Measurements from ENCODE around the gene VEZF1.
"Not testable (repeated sequence)": the region's sequence is repeated elsewhere in the genome, so short reads cannot be mapped to it uniquely, and the experiment has no call there.

VEZF1 gene

DNA sequence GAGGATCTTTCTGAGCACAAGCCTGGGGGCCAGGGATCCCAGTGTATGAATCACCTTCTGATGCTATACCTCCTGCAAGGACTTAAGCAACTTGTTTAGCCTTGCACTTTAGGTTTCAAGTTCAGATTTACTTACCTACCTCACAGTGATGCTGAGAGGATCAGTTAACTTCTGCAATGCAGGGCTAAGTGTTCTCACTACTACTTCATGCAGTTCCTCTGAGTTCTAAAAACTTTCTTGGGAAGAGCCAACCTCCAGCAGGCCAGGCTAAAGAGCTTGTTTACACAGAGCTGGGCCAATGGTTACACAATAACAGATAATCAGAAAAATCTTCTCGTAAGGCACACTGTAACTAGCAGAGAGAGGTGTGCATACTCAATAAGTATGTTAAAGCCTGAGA is 13.0 kb downstream of the VEZF1 start:
- no peak for DNase-seq (ENCODE audit: low read depth, low spot score)

GRCh38 chr17:57974053-57974824 is 13.8 kb downstream of the VEZF1 start:
- not testable (repeated sequence) for DNase-seq (ENCODE audit: low read depth, low spot score)

- DNase-seq (ENCODE audit: low read depth, low spot score), result no peak
These were observed 15.9 kb downstream of the VEZF1 start for GRCh38 chr17:57972151-57972550.

DNA sequence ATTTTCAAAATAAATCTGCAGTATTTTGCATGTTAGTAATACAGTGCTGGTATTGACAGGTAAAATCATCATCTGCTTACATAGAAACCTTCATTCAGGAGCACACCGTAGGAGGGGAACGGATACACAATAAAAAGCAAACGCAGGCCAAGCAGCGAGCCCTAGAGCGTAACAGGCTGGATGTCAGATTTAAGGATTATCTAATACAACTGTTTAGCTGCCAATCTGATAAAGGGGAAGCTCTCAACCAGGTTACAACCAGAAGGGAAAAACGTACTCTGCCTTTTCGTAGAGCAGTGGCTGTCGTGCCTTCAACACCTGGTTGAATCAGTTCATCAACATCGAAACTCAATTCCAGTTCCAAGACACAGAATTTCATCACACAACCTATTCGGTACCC is 16.5 kb downstream of the VEZF1 start:
- no peak for DNase-seq (ENCODE audit: low read depth, low spot score)

GRCh38 chr17:57970710-57971109 is 17.3 kb downstream of the VEZF1 start:
- DNase-seq (ENCODE audit: low read depth, low spot score), result no peak

- DNase-seq (ENCODE audit: low read depth, low spot score), result no peak
These were observed 19.6 kb downstream of the VEZF1 start for GRCh38 chr17:57968456-57968855.

DNA sequence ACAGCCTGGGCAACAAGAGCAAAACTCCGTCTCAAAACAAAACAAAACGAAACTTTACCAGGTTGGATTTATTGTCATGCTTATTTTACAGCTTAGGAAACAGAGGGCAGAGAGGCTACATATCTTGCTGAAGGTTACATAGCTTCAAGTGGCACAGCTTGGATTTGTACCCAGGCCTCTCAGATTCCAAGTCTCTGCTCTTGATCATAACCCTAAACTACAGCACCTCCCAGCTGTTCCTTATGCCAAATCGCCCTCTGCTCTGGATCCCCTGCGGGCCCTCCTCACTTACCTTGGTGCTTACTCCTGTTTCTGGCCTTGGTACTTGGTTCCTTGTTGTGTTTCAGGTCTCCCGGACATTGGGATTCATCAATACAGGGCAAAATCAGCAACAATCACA is 21.2 kb downstream of the VEZF1 start:
- no peak for DNase-seq (ENCODE audit: low read depth, low spot score)

GRCh38 chr17:57966246-57966645 is 21.8 kb downstream of the VEZF1 start:
- no peak for DNase-seq (ENCODE audit: low read depth, low spot score)

GRCh38 chr17:57965521-57966160 is 22.4 kb downstream of the VEZF1 start:
- DNase-seq (ENCODE audit: low read depth, low spot score), result no peak

DNA sequence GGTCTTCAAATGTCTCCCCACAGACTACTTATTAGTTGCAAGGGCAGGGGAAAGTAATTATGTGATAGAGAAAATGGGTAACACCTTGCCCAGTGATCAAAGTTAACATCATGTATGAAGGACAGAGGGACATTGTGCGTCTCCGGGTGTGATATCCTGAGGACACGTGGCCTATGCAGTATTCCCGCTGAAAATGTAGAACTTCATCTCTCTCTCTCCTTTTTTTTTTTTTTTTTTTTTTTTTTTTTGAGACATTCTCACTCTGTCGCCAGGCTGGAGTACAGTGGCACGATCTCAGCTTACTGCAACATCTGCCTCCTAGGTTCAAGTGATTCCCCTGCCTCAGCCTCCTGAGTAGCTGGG is 24.9 kb downstream of the VEZF1 start:
- DNase-seq (ENCODE audit: low read depth, low spot score), result no peak

- DNase-seq (ENCODE audit: low read depth, low spot score), result no peak
These were observed 25.5 kb downstream of the VEZF1 start for GRCh38 chr17:57962279-57963148.

DNA sequence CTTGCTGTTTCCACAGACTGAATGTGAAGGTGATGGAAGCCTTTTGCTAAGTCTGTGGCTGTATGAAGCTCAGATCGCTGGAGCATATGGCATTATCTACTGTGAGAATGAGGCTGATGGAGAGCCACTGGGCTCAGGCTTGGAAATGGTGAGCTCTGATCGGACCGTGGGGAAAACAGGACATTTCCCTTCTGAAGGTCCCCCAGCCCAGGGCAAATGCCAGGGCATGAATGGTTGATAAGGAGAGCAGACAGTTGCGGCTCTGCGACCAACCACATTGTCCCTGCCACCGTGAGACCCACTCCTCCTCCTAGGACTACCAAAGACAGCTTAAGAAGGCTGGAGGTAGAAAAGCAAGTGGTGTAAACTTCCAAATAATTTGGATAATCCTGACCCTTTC is 28.1 kb downstream of the VEZF1 start:
- DNase-seq (ENCODE audit: low read depth, low spot score), result no peak

GRCh38 chr17:57958391-57958790 is 29.7 kb downstream of the VEZF1 start:
- not testable (repeated sequence) for DNase-seq (ENCODE audit: low read depth, low spot score)

DNA sequence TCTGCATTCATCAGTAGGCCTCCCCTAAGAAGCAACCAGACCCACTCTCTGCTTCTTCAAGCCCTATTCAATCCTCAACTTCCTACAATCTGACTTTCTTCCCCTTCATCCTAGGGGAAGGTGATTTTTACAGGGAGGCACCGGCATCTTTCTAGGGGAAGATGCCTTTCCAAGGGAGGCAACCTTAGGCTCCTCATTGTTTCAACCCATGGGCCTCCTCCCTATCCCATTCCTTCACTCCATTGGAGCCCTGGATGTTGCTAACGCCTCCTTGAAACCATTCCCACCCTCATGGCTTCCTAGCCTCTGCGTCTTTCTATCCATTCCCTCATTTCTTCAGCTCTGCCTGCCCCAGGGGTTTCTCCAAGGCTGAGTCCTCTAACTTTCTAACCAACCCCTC is 30.2 kb downstream of the VEZF1 start:
- no peak for DNase-seq (ENCODE audit: low read depth, low spot score)

DNA sequence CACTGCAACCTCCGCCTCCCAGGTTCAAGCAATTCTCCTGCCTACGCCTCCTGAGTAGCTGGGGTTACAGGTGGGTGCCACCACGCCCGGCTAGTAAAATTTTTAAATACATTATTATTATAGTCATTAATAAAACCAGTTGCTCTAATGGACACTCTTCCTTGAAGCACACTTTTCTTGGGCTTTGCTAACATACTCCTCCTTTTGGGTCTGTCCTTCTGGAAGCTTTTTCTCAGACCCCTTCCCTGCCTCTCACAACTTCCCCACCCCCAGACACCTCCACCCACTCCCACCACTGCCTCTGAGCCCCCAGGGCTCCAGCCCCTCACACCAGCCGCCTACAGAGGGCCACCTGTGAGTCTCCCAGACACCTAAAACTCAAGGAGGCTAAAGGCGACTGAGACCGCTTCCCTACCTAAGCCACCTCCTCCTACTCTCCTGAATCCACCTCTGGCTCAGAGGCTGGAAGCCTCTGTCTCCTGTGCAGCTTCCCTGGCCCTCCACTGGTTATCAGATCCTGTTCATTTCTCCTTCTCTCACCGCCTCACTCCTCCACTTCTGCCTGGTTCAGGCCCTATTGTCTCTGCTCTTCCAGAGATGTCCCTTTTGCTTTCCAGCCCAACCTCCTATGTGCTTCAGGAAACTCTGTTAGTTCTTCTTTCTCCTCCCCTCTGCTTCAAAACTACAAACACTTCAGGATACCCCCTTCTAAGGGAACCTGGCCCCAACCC is 30.8 kb downstream of the VEZF1 start:
- DNase-seq (ENCODE audit: low read depth, low spot score), result no peak

DNA sequence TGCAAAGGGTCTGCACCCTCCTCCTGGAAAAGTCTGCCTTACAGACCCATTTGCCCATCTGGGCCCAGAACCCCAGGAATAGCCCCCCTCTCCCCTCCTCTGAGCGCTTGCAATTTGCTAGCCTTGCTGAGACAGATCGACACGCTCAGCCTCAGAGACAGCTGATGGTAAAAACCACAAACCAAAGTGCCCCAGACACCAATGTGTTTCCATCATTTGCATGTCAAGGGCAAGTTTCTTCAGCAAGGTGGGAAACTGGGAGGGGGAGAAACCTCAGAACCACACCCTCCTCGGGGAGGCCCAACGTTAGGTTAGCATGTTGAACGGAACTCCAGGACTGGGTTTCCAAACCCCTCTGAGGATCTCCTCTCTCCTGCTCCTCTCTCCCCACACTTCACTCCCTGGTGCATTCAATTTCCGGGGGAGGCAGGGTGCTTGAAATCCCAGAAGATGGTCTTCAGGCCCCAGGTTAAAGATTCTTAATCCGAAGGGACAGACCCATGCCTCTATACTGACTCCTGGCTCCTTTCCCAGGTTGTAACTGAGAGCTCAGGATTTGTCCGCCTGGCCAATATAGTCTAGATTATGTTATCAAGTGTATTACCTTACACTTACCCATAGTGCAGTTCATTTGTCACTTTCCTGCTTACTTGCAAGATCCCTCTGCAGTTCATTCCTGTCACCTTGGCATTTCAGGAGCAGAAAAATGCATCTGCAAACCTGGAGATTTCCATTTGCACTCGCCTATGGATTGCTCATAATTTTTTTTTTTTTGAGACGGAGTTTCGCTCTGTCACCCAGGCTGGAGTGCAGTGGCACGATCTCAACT is 31.5 kb downstream of the VEZF1 start:
- DNase-seq (ENCODE audit: low read depth, low spot score), result no peak

DNA sequence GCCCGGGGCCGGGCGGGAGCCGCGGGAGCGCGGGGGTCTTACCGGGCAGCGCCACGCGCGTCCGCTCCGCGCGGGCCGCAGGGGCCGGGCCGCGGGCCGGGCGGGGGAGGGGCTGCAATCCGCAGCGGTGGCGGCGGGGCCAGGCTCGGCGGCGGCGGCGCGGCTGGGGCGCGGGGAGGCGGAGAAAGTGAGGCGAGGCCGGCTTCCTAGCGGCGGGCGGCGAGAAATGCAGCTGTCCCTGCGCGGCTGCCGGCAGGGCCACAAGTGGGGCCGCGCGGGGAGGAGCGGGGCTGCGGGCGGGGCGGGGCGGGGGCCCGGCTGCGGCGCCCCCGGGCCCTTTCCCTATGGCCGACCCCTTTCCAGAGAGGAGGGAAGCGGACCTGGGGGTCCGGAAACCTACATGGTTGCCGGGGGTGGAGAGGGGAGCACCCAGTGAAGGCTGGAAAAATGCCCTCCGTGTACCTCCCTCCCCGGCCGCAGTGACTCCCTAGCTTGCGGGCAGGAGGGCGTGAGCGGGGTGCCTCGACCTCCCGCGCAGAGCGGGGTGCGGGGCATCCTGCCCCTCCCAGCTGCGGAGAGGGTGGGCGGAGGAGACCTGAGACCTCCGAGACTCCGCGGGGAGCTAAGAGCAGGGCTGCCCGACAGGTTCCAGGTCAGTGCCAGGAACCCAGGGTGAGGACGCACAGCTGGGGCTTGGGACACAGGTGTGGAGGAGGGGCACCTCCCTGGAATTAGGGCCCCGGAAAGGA is 32.7 kb downstream of the VEZF1 start, which contains the start of gene CUEDC1:
Gene CUEDC1, minus strand, starts transcription at position 230 of the 749 bp plus-strand sequence. CDS start 69,848 bp downstream, outside the sequence.
- DNase-seq (ENCODE audit: low read depth, low spot score), result no peak

DNA sequence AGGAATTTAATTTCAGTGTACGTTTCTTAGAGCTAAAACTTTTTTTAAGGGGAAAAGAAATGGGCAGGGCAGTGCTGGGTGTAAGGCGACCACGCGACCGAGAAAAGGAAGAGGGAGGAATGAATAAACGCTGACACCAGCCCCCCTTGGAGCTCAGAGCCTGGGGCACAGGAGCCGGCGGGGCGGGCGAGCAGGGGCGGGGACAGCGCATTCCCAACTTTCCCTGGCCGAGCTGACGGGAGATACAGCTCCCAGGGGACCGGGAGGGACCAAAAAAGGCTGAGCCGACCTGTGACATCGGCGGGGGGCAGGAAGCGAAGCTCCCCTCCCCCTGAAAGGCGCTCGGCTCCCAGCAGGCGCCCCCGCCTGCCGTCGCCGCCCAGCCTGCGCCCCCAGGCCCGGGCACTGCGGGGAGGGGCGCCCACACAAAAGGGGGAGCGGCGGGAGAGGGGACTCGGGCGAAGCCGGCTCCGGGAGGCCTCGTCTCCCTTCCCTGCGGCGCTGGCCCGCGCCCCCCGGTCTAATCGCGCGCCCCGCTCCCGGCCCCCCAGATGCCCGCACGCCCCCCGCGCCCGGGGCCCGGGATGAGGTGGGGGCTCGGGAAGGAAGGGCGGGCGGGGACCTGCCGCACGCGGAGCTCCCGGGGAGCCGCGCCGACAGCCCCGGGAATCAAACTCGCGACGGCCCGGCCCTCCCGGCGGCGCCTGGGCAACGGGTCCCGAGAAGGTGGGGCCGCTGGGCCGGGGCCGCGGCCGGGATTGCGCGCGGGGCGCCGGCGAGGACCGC is 33.5 kb downstream of the VEZF1 start:
- no peak for DNase-seq (ENCODE audit: low read depth, low spot score)

DNA sequence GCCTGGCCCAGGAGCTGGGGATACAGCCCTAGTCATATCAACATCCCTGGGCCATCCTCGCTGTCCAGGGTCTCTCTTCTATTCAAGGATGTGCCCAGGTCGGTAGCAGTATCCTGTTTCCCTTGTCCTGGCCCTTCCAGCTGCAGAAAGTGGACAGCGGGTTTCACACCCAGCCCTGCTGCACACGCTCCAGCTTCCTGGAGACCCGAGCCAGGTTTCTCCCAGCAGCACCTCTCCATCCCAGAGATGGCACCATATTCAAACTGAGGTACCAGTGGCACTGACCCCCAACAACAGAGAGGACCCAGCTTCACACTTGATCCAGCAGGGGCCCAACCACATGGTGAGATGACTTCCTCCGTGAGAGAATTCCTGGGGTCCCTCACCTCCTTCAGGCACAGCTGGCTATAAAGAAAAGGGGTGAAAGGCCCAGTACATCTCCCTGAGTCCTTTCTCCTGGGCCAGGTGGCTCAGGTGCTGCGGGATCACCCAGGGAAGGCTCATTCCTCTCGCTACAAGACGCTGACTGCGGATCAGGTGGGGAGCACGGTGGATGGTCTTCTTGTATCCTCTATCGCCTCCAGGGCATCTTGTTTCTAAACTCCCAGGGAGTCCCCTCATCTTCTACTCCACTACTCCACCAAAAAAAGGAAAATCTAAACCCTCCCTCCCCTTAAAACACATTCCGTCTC is 34.2 kb downstream of the VEZF1 start:
- DNase-seq (ENCODE audit: low read depth, low spot score), result no peak

Data from iPS DF 19.7 (cell line).